Muscle of back (tissue), 13 donors: ENCODE data around the gene ASB13. TPM values are rescaled to one million over a fixed set of nuclear protein-coding genes. Genes with fewer than 3 reads are reported as not detected.

Experiments
- DNase-seq, 3 donors: peaks; one replicate each; pipeline versions ENCODE4 v3.0.0 to v3.0.0-alpha.2; 2013
- long read RNA-seq, 9 donors: transcript quantifications; one replicate each; lab custom pipeline, GENCODE V29; 2026
- polyA plus RNA-seq, 10 donors: library from polyadenylated mRNA; unstranded; fragments of 120-200 nt; gene quantifications; one replicate each; pipeline ENCODE4 v1.2.1, GENCODE V29; 2013; ENCODE audit not compliant: insufficient read length in 10 of 10

ASB13 gene, protein sequence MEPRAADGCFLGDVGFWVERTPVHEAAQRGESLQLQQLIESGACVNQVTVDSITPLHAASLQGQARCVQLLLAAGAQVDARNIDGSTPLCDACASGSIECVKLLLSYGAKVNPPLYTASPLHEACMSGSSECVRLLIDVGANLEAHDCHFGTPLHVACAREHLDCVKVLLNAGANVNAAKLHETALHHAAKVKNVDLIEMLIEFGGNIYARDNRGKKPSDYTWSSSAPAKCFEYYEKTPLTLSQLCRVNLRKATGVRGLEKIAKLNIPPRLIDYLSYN
- 10 to 100 TPM in 7 of 10 donors, 1 to 10 TPM in 3; 9.0 to 15.5 (median 11.8) TPM for polyA plus RNA-seq
- long read RNA-seq, donor 1, partial matches to known transcripts = 0 of 4 reads
- long read RNA-seq, donor 1, other reads (novel, unspliced or antisense) = 0 of 4 reads
- long read RNA-seq, donor 2, partial matches to known transcripts = 0 of 1 reads
- long read RNA-seq, donor 2, other reads (novel, unspliced or antisense) = 0 of 1 reads
- long read RNA-seq, donor 3 = 0 reads
- long read RNA-seq, donor 4 = 0 reads
- long read RNA-seq, donor 5, partial matches to known transcripts = 0 of 4 reads
- long read RNA-seq, donor 5, other reads (novel, unspliced or antisense) = 0 of 4 reads
- long read RNA-seq, donor 6, partial matches to known transcripts = 0 of 3 reads
- long read RNA-seq, donor 6, other reads (novel, unspliced or antisense) = 0 of 3 reads
- long read RNA-seq, donor 7 = 0 reads
- long read RNA-seq, donor 8 = 0 reads
- long read RNA-seq, donor 9, partial matches to known transcripts = 0 of 1 reads
- long read RNA-seq, donor 9, other reads (novel, unspliced or antisense) = 0 of 1 reads

DNA sequence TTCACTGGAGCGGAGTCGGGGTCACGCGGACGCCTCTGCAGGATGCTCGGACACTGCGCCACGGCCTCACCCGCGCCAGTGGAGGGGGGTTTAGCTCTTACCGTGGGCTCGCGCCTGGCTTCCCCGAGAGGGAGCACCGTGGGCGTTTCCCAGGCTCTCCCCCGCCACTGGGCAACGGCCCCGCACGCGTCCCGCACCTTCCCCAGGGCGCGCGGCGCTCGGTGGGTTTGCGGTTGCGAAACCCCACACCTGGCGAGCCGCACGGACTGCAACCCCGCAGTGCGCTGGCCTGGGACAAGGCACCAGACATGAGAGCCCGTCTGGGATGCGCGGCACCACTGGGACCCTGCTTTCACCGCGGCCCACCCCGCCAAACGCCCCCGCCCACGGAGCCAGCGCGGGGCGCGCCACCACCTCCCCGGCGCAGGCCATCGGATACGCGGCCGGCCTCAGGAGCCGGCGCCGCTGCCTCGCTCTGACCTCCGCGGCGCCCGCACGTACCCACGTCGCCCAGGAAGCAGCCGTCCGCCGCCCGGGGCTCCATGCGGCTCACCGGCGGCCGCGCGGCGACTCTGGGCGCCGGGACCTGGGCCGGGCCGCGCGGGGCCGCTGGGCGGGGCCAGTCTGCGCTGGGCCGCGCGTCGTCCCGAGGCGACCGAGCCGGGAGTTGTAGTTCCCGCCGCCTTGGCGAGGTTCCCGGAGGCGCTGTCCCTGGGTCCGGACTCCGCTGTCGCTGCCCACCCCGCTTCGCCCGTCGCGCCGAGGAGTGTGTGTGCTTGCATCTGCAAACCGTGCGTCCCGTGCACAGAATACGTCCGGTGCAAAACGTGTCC, at the start of gene ASB13:
Gene ASB13 (minus strand): TSS at position 588 of the 833 bp plus-strand sequence. CDS start 44 bp downstream, at position 544.
- DNase-seq = peak in 2 of 3 donors; percentile 73 to 83

DNA sequence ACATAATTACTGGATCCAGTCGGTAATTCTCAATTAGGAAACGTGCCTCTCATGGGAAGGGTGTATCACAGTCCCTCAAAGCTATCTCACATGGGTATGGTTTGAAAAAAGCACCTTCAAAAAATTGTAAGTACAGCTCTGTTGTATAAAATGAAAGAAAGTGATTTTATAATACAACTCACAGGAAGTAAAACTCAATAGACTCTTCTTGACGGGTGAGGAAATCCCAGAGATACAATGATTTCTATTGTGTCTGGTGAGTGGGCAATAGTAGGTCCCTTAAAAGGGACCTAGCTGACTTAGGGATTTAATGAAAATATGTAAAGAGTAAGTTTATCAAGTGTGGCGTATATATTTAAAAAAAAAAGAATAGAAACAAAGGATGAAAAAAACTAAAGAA, 45.2 kb upstream of the ASB13 start:
- DNase-seq = no peak

DNA sequence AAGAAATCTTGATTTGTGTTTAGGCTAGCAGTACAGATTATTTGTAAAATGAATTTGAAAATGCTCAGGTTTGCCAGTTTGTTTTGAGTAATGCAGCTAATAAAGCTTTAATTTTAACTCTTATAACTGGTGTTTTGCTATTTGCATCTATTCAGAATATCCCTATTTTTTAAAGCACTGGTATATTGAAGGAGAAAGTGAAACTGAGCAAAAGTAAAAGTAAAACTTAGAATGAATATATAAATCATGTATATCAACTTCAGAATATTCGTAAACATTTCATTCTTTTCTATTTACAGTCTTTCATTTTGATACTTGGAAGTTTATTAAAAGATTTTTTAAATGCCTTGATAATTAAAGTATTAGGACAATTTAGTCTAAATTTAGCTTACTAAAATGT, 44.5 kb upstream of the ASB13 start:
- DNase-seq = no peak

DNA sequence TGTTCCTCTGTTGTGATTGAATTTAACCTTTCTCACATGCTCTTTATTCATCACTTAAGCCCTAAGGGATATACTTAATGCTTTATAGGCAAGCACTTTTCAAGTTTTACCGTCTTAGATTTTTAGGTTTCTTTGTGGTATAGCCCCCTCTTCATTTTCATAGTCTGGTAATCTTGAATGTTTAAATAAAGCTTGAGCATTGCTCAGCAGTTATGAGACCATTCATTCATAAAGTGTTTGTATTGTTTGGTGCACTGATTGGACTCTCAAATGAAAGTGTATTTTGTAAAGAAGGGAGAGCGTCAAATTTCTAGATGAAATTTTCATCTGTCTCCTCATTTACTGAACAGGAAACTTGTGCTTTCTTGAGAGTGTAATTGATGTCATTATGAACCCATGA, 43.5 kb upstream of the ASB13 start:
- DNase-seq = no peak

DNA sequence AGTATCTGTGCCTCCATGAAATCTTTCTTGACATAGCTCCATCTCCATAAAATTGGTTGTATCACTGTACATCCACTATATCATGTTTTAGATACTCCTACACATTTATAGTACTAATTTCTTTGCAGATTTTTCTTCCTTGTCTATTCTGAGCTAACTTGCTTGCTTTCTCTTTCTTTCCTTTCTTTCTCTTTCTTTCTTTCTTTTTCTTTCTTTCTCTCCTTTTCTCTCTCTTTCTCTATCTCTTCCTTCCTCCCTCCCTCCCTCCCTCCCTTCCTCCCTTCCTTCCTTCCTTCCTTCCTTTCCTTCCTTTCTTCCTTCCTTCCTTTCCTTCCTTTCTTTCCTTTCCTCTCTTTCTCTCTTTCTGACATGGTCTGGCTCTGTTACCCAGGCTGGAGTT, 42.0 kb upstream of the ASB13 start:
- DNase-seq = no peak

DNA sequence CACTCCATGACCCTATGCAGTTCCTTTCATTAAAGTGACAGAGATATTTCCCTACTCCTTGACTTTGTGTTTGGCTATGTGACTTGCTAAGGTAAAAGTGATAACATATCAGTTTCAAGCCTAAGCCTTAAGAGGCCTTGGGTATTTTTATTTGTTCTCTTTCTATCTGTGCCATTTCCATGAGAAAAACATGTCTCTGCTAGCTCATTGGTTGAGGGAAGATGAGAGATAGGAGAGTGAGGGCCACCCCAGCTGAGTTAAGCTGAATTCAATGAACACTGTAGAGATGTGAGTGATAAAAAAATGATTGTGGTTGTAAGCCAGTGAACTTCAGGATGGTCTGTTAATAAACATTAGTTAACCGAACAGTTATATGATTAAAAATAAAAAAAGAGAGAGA, 31.7 kb upstream of the ASB13 start:
- no peak for DNase-seq

DNA sequence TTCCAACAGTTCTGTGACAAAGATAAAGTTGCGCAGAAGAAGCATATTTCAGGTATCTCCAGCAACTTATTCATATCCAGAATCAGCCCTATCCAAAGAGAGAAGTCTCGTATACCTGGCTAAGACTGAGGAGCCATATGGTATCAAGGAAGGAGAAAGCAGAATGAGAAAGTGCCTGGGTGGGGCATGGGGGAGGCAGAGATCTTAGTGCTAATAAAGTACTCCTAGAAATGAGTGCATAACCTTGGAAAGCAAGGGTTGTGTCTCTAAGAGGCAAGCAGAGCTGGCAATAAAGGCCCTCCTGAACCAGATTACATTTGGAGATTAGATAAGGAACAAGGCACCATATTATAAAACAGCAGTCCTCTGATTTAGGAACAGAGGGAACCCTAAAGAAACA, 30.9 kb upstream of the ASB13 start:
- DNase-seq = no peak

DNA sequence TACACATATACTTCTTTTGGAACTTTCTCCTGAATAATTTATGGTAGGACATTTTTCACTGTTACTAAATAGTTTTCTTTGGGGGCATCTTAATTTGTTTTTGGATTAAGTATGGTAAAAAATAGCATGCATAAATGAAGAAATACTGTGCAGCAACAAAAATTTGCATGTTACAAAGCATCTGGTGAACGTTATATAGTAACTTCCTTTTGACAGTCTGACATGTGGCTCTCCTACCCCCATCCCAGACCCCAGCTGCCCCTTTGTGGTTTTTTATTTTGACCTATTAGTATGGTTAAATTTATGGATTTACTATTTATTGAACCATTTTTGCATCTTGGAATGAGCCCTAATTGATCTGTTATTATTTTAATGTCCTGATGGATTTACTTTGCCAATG, 28.2 kb upstream of the ASB13 start:
- DNase-seq = no peak

DNA sequence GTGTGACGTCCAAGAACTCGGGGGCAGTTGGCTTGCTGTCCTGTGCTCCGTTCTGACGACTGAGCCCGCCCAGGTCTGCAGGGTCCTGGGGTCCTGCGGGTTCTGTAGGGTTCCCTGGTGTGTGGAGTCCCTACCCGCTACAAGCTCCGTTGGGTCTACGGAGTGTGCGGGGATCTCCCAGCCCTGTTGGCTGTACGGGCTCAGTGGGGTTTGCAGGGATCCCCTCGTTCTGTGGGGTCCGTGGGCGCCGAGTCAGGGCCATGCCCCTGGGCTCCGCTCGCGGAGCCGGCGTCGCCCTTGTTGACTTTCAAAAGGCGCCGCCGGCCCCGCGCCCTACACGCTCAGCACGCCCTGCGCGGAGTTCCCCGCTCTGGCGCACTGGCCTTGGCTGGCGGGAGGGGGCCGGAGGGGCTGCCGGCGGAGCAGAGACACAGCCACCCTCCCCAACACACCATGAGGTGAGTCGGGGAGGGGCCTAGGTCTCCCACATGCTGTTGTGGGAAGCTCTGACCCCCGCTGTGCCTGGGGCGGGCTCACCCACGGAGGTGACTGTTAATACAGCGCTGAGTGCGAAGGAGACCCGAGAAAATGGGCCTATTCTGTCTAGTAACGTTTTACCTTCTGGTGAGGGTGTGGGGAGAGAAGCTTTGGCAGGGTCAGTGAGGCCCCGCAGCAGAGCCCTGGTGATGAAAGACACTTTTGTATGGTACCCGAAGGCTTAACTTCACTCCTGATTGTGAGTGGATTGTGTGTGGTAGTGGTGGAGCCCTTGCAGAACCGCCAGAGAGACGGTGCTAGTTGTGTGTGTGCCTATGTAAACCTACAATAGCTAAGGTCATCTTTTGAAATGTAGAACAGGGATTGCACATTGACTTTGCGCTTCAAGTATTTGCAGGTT, 26.3 kb upstream of the ASB13 start:
- peak; percentile 14 to 78 (median 40) for DNase-seq

DNA sequence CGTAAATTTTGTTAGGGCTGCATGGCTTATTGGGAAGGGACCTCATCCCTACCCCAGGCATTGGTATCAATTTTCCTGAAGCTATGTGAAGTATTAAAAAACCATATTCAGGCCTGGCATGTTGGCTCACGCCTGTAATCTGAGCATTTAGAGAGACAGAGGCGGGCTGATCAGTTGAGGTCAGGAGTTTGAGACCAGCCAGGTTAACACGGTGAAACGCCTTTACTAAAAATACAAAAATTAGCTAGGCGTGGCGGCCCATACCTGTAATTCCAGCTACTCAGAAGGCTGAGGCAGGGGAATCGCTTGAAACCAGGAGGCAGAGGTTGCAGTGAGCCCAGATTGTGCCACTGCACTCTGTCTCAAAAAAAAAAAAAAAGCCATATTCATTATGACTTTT, 25.4 kb upstream of the ASB13 start:
- DNase-seq = no peak

DNA sequence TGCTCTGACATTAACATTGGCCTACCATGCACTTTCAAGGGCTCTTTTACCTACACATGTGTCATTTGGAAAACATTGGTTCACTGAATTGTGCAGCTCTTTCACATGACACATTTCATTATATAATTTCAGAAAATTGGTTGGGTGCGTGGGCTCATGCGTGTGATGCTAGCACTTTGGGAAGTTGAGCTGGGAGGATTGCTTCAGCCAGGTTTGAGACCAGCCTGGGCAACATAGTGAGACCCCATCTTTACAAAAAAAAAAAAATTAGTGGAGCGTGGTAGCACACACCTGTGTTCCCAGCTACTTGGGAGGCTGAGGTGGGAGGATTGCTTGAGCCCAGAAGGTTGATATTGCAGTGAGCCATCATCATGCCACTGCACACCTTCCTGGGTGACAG, 22.2 kb upstream of the ASB13 start:
- no peak for DNase-seq

DNA sequence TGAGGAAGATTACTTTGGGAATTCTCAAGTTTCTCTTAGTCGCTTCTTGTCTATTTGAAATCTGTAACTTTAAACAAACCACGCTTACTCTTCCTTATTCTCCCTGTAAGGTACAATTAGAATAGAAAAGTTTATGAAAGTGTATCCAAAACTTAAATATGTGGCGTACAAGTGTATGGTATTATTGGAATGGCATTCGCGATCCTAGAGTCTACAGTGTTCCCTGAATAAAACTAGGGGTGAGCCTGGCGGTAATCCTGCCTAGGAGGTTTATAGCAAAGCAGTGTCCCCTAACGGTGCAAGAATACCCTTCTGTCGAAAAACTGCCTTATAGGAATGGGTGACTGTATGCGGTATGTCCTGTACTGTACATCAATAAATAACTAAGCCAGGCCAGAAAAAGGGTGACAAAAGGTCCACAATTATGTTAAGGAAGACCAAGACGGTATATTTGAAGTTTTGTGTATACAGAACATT, 19.4 kb upstream of the ASB13 start:
- DNase-seq = no peak

DNA sequence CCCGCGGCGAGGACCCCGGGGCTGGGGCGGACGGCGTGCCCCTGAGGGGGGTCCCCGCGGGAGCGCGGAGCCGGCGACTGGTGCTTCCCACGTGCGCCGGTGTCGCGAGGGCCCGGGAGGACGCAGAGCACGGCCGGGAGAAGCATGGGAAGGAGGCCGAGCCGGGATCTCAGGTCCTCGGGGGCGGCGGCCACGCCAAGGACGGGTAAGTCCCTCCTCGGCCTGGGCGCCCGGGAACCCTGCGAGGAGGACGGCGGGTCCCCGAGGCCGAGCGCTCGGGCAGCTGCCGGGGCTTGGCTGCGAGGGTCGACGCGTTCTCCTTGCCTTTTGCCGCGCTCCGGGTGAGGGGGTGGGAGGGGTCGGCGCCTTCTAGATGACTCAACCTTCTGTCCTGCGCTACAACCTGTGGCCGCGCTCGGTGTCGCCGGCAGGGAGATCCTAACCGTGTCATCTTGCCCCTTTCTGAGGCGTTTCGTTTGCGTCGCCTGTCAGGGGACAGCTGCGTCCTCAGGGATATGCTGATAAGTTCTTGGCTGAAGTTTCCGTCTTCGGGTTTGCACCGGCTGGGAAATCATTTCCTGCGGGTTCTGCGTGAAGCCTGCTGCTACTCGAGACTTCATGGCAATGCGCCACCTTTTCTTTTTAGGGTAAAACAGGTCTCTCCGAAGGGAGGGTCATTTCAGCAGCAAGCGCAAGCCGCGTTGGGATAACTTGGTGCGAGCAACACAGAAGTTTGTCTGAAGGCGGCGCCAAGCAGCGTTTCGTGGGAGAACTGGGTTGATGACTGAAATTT, 18.8 kb upstream of the ASB13 start:
- peak; percentile 59 to 90 (median 75) for DNase-seq

DNA sequence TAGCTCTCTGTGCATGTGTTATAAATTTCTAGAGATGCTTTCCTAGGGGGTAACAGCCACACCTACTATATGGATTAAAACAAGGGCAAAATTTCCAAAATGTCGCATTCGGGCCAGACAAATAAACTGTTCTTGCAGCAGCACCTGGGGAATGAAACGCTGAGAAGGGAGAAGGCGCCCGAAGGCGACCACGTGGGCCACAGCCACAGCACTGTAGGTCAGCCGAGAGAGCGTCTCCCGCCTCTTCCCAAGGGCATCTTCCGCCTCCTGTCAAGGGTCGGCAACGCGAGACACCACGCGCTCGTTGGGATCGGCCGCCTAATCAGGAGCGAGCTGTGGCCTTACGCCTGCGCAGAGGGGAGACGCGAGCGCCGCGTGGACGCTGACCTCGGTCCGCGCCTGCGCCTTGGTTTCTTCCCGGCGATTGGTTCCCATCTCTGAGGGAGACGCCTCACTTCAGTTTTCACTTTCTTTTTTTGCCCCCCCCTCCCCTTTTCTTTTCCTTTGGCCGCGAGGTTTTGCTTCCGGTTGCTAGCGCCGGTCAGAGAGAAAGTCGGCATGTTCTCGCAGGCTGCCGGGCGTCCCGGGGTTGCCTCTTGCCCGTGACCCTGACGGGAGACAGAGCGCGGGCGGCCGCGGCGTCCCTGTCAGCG, 18.0 kb upstream of the ASB13 start, which contains the start of gene TASOR2:
Gene TASOR2 (plus strand): TSS at position 521 of the 653 bp plus-strand sequence. CDS start 35,805 bp downstream, outside the sequence.
- DNase-seq = peak; percentile 98 to 99 (median 99)

DNA sequence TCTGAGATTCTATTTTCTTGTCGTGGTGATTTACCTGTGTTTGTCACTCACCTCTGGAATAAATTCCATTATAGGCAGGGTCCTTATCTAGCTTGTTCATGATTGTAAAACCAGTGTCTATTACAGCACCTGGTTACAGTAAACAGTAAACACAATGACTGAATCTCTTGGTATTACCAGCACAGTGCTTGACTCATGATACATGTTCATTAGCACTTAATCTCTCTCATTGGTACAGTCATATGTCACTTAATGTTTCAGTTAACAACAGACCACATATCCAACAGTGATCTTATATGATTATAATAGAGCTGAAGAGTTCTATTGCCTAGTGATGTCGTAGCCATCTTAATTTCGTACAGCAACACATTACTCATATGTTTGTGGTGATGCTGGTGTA, 16.7 kb upstream of the ASB13 start:
- no peak for DNase-seq

DNA sequence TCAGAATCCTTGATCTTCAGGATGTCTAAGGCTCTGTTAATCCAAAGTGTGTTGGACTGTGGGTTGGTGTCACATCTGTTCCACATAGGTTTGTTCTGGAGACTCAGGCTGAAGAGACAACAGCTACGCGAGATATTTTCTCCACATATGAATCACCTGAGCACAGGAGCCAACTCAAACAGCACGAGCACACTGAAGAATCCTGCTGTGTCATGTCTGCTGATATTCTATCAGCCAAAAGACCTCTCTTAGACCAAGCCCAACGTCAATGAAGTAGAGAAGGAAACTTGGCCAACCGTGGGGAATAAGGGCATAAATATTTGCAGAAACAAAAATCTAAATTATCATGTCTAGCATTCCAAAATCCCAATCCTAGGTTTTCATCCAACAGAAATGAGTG, 15.5 kb upstream of the ASB13 start:
- no peak for DNase-seq

DNA sequence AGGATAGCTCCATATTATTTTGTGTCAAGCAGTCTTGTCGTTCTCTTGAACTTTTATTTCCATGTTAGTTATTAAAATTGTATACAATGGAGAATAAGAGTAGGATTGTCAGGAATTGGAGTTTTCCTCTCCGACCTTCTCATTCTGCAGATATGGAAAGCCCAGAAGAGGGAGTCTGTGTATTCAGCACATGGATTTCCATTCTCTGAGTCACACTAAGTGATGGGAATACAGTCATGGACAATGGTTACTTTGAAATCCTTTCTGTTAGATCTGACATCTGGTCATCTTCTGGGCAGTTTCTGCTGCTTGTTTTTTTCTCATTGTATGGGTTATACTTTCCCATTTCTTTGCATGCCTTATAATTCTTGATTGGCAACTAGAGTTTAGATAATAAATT, 13.2 kb upstream of the ASB13 start:
- no peak for DNase-seq

DNA sequence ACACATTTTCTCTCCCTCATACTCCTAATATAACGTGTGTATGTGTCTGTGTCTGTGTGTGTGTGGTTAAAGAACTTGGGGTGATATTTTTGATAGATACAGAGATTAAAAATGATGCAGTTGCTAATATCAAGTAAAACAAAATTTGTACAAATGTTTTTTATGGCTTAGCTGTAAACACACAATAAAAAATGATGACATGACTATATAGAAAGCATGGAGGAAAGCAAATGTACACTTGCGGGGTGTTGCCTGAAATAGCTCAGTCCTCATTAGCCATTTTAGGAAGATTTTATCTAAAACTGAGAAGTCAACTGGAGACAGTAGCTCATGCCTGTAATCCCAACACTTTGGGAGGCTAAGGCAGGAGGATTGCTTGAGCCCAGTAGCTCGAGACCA, 12.6 kb upstream of the ASB13 start:
- DNase-seq = no peak

DNA sequence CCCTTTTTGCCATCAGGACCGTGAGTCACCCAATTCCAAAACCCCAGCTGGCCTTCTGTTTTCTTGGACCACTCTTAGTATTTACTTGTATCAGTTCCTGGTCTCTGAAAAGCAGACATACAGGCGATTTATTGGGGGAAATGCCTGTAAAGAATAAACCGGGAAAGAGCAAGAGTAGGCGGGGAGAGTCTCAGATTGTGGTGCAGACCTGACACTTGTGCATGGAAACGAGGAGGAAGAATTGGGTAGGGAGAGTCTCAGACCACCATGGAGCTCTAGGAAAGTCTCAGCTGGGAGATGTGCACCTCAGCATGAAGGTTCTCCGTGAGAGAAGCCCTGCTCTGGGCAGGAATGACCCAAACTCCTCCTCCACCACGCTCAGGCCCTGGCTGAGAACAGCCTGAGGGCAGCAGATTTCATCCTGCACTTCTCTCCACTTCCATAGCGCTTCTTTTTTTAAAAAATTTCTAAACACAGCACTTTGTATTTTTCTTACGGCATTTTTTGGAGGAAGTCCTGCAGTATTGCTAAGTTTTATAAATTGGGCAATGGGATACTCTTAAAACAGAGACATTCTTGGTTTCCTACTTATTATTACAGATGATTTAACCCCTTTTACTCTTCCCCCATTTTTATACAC, 12.1 kb upstream of the ASB13 start:
- no peak for DNase-seq
